ENCODE measurements around the gene CORO2A. TPM values are rescaled to one million over a fixed set of nuclear protein-coding genes. Genes with fewer than 3 reads are reported as not detected.
A peak's percentile ranks its signal among the peaks of the same experiment; 100 is the strongest.

The CORO2A gene
- total RNA-seq, 1 experiment from 2014 or later: 32.5 TPM

- Mint-ChIP-seq H3K4me3 (no peak overlapping the region; the same call in 1 of the 2 replicates), H3K36me3 (no peaks in the 10 kb centered on the region), H3K27ac (peak overlapping the region; percentile 69), H3K27me3 (ENCODE audit: low read depth) (no peaks in the 10 kb centered on the region), H3K4me1 (peaks cover 85% of the 10 kb centered on the region), H3K9me3 (no peaks in the 10 kb centered on the region)
- POLR2A ChIA-PET: interaction anchor here (2.3 kb wide), 1 partner anchor 21 kb away, joined by 5 read pairs; the partner anchor contains the start of gene CORO2A
- DNase-seq (ENCODE audit: low spot score) (peak; percentile 37), ATAC-seq (peak; percentile 31)
- TF ChIP-seq ZNF423 (CRISPR knock-in tag; IDR thresholded peaks at IDR 0.05): no peak
- TF ChIP-seq ETV6 (CRISPR knock-in tag; IDR thresholded peaks at IDR 0.05): no peak
- TF ChIP-seq PREB (CRISPR knock-in tag; IDR thresholded peaks at IDR 0.05; ENCODE audit: borderline replicate concordance): no peak
- TF ChIP-seq OVOL2 (CRISPR knock-in tag; IDR thresholded peaks at IDR 0.05; ENCODE audit: borderline replicate concordance): no peak
- no peak for TF ChIP-seq SP1 (CRISPR knock-in tag; conservative IDR thresholded peaks at IDR 0.05)
- no peak for TF ChIP-seq CDX4 (CRISPR knock-in tag; IDR thresholded peaks at IDR 0.05; ENCODE audit: borderline replicate concordance)
- no peak for TF ChIP-seq ARID4B (CRISPR knock-in tag; IDR thresholded peaks at IDR 0.05; ENCODE audit: borderline replicate concordance)
- no peak for TF ChIP-seq ATF1 (CRISPR knock-in tag; IDR thresholded peaks at IDR 0.05)
- no peak for TF ChIP-seq TEAD4 (CRISPR knock-in tag; IDR thresholded peaks at IDR 0.05)
- no peak for TF ChIP-seq TP53 (CRISPR knock-in tag; IDR thresholded peaks at IDR 0.05)
- TF ChIP-seq CTCF (IDR thresholded peaks at IDR 0.05): no peak
- no peak for TF ChIP-seq ATF3 (CRISPR knock-in tag; conservative IDR thresholded peaks at IDR 0.05)
- no peak for TF ChIP-seq ZMAT4 (CRISPR knock-in tag; IDR thresholded peaks at IDR 0.05)
- TF ChIP-seq NR3C1 (CRISPR knock-in tag; conservative IDR thresholded peaks at IDR 0.05; ENCODE audit: low read depth): no peak
- no peak for TF ChIP-seq MYBL2 (CRISPR knock-in tag; IDR thresholded peaks at IDR 0.05)
- no peak for TF ChIP-seq ZNF532 (CRISPR knock-in tag; IDR thresholded peaks at IDR 0.05; ENCODE audit: borderline replicate concordance)
- CTCF ChIA-PET: interaction anchor here (1.0 to 1.8 kb wide), 5 partner anchors 9 to 97 kb away, joined by 3 to 6 read pairs (median 3); partner anchors contain the start of gene TBC1D2
These were observed 21.1 kb downstream of the CORO2A start for GRCh38 chr9:98171176-98171925.
